Measurements from ENCODE around the gene IPO4.
A peak's percentile ranks its signal among the peaks of the same experiment; 100 is the strongest.
"Not testable (repeated sequence)": the region's sequence is repeated elsewhere in the genome, so short reads cannot be mapped to it uniquely, and the experiment has no call there.

The IPO4 gene, protein sequence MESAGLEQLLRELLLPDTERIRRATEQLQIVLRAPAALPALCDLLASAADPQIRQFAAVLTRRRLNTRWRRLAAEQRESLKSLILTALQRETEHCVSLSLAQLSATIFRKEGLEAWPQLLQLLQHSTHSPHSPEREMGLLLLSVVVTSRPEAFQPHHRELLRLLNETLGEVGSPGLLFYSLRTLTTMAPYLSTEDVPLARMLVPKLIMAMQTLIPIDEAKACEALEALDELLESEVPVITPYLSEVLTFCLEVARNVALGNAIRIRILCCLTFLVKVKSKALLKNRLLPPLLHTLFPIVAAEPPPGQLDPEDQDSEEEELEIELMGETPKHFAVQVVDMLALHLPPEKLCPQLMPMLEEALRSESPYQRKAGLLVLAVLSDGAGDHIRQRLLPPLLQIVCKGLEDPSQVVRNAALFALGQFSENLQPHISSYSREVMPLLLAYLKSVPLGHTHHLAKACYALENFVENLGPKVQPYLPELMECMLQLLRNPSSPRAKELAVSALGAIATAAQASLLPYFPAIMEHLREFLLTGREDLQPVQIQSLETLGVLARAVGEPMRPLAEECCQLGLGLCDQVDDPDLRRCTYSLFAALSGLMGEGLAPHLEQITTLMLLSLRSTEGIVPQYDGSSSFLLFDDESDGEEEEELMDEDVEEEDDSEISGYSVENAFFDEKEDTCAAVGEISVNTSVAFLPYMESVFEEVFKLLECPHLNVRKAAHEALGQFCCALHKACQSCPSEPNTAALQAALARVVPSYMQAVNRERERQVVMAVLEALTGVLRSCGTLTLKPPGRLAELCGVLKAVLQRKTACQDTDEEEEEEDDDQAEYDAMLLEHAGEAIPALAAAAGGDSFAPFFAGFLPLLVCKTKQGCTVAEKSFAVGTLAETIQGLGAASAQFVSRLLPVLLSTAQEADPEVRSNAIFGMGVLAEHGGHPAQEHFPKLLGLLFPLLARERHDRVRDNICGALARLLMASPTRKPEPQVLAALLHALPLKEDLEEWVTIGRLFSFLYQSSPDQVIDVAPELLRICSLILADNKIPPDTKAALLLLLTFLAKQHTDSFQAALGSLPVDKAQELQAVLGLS

DNA sequence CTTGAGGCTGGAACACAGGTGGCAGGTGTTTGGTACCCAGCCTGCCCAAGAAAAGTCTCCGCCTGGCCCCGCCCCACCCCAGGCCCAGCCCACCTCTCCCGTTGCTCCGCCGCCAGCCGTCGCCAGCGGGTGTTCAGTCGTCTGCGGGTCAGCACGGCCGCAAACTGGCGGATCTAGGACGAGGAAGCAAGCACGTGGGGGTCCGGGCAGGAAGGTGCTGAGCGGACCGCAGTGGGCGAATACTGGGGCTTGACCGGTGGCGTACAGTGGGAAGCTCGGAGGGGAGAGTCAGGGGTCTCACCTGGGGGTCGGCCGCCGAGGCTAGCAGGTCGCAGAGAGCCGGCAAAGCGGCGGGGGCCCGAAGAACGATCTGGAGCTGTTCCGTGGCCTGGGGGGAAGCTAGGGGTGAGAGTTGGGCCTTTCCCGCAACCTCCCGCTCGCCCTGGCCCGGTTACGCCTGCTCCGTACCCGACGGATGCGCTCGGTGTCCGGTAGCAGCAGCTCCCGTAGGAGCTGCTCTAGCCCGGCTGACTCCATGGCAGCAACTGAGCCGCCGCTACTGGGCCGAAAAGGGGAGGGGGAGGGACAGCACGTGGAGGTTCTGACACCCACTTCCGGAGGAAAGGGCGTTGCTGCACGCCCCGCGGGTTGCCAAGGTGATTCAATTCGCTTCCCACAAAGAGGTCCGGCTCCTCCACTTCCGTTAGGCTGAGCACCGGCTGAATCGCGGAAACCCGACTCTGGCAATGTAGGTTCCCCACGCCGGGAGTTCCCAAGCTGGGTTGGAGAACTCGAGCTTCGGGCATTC lies at the start of gene IPO4:
Gene IPO4, minus strand, starts transcription at position 566 of the 808 bp plus-strand sequence. Its CDS starts 29 bp downstream, at position 537.
- DNase-seq (ENCODE audit: low read depth) = peak; percentile 92

DNA sequence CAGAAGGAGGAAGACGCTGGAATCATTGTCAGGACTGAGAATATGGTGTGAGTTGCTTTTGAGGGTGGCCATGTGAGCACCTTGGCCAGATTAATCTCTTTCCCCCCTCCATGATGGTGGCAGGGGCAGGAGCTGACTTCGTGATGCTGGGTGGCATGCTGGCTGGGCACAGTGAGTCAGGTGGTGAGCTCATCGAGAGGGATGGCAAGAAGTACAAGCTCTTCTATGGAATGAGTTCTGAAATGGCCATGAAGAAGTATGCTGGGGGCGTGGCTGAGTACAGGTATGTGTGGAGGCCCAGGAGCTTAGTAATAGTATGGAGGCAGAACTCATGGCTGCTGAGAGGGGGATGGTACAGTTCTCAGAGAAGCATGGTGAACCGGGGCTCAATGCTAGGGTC lies 49.5 kb upstream of the IPO4 start:
- DNase-seq (ENCODE audit: low read depth) = no peak

DNA sequence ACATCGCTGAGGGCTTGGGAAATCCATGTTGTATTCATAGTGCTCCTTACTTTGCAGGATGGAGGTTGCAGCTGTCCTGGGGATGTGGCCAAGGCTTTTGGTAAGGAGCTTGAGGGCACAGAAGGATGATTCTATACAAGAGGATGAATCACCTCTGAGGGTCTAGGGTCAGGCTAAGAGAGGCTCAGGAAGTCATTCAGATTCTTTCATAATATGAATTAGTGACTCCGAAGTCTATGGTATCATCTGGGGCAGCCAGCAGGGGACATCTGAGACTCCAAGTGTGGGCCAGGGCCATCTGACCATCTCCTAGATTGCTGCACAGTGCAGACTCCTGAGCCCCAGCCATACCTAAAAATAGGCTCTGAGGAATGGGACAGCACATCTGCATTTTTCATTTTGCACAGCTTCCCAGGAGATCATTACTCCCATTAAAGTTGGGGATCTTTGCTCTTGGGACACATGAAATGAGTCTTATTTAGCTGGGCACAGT lies 48.9 kb upstream of the IPO4 start:
- DNase-seq (ENCODE audit: low read depth) = no peak

- no peak for DNase-seq (ENCODE audit: low read depth)
These were observed 48.3 kb upstream of the IPO4 start for GRCh38 chr14:24236689-24237462.

DNA sequence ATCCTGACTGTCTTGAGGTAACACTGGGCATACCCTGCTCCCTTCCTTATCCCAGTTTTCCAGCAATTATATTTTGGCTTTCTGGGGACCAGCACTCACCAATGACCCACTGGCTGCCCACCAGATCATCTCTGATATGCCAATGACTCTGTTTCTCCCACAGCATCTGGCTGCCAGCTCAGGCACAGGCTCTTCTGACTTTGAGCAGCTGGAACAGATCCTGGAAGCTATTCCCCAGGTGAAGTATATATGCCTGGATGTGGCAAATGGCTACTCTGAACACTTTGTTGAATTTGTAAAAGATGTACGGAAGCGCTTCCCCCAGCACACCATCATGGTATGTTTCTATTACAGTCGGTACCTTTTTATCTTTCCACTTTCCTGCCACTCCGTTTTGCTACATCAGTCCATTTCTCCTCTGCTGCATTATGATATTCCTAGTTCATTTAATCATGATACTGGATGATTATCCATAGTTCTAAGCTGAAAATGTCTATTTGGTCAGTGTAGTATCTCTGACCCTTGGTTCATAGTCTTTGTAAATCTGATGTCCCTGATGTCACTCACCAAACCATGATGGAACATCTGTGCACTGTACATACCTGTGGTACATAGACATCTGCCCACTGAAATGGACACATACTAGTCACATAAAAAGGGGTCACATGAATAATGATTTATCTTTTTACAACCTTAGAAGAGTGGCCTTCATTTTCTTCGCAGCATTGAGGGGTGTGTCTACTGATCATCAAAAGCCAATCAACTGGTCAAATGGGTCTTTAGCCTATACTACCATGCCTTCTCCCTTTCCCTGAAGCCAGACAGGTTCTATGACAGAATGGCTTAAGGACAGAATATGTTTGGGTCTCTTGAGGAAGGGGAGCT lies 47.4 kb upstream of the IPO4 start:
- DNase-seq (ENCODE audit: low read depth) = no peak

GRCh38 chr14:24234095-24235005 lies 45.7 kb upstream of the IPO4 start:
- DNase-seq (ENCODE audit: low read depth) = no peak

DNA sequence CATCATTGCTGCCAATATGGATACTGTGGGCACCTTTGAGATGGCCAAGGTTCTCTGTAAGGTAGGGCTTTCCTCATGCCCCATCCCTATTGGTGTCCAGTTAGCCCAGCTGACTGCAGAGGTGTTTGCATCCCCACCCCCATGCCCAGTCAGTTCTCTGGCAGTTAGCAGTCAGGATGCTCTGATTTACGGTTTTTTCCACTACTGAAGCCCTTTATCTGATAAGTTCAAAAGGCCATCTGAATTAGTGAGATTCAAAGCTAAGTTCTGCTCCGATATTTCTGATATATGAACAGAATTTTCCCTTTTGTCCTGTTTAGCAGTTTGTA lies 44.9 kb upstream of the IPO4 start:
- DNase-seq (ENCODE audit: low read depth) = no peak

DNA sequence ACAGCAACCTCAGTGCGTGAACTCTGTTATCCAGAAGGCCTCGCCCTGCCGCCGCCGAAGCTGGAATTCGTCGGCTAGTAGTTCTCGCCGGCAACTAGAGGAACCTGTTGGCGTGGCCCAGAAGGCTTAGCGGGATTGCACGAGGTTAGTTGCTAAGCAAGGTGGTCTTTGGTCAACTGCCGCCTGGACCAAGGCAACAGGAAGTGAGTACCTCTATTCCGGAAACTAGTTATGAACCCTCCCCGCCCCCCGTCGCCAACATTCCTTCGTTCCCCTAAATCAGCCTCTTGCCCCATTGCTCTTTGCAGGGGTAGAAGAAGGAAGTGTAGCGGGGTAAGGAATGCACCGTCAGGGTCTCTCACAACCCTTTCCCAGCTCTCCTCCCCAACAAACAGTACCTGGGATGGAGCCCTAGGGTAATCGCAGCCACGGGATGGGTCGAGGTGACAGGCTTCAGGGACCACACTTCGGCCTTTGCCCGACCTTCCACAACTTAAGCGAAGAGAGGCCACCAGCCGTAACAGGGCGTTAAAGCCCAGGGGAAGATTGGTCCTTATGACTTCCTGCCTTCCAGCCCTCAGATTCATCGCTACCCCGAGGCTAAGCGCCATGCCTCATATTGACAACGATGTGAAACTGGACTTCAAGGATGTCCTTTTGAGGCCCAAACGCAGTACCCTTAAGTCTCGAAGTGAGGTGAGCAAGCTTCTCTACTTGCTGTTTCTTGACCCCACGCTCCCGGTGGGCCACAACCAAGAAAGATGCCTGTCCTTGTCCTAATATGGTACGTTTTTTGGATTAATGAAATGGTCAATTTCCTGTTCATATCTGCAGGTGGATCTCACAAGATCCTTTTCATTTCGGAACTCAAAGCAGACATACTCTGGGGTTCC lies 44.3 kb upstream of the IPO4 start, which contains the start of gene GMPR2:
Gene GMPR2, plus strand, starts transcription at position 285 of the 893 bp plus-strand sequence. Its CDS starts 325 bp downstream, at position 610.
- no peak for DNase-seq (ENCODE audit: low read depth)

- peak; percentile 80 for DNase-seq (ENCODE audit: low read depth)
These were observed 43.6 kb upstream of the IPO4 start, which contains the start of gene NEDD8 for GRCh38 chr14:24232121-24232644. Gene NEDD8, minus strand, starts transcription at chr14:24232367. Its CDS starts 100 bp downstream, at chr14:24232267.

GRCh38 chr14:24231263-24232120 lies 42.9 kb upstream of the IPO4 start:
- DNase-seq (ENCODE audit: low read depth) = no peak

DNA sequence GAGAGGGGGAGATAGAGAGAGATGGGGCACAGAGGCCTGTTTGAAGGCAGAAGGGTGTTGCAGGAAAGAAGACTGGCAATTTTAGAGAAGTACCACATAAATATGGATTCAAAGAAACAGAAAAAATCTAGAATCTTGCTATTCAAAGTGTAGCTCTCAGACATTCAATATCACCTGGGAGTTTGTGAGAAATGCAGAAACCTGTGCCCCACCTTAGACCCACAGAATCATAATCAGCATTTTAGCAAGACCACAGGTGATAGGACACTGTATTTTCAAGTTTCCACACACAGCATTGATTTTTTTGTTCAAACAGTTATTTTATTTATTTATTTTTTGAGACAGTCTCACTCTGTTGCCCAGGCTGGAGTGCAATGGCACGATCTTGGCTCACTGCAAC lies 40.3 kb upstream of the IPO4 start:
- no peak for DNase-seq (ENCODE audit: low read depth)

DNA sequence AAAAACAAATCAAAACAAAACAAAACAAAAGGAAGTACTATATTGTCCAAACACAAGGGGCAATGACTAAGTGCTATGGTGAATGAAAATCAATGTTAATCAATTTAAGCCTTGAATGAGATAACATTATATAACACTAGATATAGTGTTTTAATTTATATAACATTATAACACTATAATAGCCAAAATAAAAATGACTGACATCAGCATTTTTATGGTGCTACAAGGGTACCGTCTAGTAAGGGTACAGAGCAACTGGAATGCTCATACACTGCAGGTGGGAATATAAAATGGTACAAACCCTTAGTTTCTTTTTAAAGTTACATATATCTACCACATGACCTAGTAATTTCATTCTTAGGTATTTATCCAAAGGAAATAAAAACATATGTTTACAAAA lies 37.9 kb upstream of the IPO4 start:
- DNase-seq (ENCODE audit: low read depth) = no peak

GRCh38 chr14:24224618-24225071 lies 36.0 kb upstream of the IPO4 start:
- DNase-seq (ENCODE audit: low read depth) = no peak

DNA sequence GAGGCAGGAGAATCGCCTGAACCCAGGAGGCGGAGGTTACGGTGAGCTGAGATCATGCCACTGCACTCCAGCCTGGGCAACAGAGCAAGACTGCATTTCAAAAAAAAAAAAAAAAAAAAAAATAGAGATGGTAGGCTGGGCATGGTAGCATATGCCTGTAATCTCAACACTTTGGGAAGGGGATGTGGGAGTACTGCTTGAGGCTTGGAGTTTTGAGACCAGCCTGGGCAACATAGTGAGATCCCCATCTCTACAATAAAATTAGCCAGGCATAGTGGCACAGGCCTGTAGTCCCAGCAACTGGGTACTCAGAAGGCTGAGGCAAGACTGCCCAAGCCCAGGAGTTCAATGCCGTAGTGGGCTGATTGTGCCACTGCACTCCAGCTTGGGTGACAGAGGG lies 34.4 kb upstream of the IPO4 start:
- not testable (repeated sequence) for DNase-seq (ENCODE audit: low read depth)

DNA sequence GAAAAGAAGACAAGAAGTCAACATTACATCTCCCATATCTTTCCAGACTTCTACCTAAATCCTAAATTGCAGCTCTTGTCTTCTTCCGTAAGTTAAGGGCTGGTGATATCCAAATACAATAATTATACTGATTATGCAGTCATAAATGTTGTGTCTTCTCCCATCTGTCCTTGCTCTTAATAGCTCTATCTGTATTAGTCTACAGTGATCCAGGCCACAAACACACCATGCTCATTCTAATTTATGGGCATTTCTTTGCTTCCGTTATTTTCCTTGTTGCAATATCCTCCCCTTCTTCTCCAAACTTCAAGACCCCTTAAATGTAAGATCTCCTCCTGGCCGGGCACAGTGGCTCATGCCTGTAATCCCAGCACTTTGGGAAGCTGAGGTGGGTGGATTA lies 30.9 kb upstream of the IPO4 start:
- no peak for DNase-seq (ENCODE audit: low read depth)

DNA sequence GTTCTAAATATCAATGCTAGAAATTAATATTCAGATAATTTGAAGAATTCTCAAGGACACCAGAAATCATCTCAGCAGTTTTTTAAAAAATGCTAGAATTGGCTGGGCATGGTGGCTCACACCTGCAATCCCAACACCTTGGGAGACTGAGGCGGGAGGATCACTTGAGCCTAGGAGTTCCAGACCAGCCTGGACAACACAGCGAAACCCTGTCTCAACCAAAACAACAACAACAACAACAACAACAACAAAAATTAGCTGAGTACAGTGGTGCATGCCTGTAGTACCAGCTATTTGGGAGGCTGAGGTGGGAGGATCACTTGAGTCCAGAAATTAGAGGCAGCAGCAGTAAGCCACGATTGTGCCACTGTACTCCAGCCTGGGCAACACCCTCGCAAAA lies 30.5 kb upstream of the IPO4 start:
- no peak for DNase-seq (ENCODE audit: low read depth)

Measured in stimulated activated CD8-positive, alpha-beta memory T cell treated with anti-CD3 and anti-CD28 coated beads, Interleukin-12 subunit alpha, Interleukin-12 subunit beta, amount 100 ng/mL, for 1 hour (primary cell).